ENCODE data around the gene CORO2A.

DNA sequence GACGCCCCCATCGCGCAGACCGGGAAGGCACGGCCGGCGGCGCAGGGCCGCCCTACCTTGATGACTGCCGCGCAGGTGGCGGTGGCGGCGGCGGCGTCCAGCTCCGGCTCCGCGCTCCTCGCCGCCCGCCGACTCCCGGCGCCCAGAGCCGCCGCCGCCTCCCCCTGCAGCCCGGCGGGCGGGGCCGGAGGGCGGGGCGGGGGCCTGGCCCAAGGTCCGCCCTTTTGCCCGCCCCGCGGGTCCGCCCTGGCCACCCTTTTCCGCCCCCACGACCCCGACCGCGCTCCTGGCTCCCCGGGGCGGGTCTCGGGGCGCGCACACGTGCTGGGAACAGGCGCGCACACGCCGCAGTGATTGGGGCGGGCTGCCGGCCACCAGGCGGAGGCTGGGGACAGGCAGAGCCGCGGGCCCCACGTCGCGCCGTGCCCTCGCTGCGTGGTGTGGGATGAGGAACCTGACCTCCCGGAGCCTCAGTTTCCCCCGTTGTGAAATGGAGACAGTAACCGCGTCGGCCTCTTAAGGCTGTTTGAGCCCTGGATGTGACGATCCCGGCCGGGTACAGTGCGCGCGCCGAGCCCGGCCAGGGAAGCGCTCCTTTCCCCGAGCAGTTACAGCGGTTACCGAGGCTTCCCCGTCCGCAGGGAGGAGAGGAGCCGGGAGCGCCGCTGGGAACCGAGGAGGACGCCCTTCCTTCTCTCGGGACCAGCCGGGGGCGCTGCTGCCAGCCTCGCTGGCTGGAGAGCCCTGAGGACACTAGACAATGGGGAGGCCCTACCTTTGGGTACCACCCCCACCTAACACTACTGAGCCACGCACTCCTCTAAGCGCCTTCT is at the start of gene CORO2A:
- TF ChIP-seq POLR2A (IDR thresholded peaks at IDR 0.05), result no peak
- TF ChIP-seq, protein P1, sequence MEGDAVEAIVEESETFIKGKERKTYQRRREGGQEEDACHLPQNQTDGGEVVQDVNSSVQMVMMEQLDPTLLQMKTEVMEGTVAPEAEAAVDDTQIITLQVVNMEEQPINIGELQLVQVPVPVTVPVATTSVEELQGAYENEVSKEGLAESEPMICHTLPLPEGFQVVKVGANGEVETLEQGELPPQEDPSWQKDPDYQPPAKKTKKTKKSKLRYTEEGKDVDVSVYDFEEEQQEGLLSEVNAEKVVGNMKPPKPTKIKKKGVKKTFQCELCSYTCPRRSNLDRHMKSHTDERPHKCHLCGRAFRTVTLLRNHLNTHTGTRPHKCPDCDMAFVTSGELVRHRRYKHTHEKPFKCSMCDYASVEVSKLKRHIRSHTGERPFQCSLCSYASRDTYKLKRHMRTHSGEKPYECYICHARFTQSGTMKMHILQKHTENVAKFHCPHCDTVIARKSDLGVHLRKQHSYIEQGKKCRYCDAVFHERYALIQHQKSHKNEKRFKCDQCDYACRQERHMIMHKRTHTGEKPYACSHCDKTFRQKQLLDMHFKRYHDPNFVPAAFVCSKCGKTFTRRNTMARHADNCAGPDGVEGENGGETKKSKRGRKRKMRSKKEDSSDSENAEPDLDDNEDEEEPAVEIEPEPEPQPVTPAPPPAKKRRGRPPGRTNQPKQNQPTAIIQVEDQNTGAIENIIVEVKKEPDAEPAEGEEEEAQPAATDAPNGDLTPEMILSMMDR (IDR thresholded peaks at IDR 0.05), result peak in 1 of 3 experiments; percentile 9
